Osteoblast (primary cell): ENCODE data around the gene MB21D2. TPM values are rescaled to one million over a fixed set of nuclear protein-coding genes. Genes with fewer than 3 reads are reported as not detected.

Experiments used
- DNase-seq: peaks from one replicate; pipeline ENCODE4 v3.0.0; 2011; ENCODE audit warnings: low spot score, mixed read lengths; ENCODE audit not compliant: insufficient read length; ENCODE audit errors: missing footprints
- H2AFZ ChIP-seq: 2 replicates; pipeline ENCODE4 v1.6.0; 2011; ENCODE audit warnings: mild to moderate bottlenecking, low read length
- H3K27ac ChIP-seq: 2 replicates; pipeline ENCODE4 v1.5.1; 2011; ENCODE audit warnings: mild to moderate bottlenecking, low read depth, low read length, moderate library complexity
- H3K27me3 ChIP-seq: 2 replicates; pipeline ENCODE4 v1.6.0; 2012; ENCODE audit warnings: mild to moderate bottlenecking, control low read depth, inconsistent platforms, low read length, moderate library complexity; ENCODE audit not compliant: insufficient read depth
- H3K36me3 ChIP-seq: 2 replicates; pipeline ENCODE4 v1.5.1; 2011; ENCODE audit warnings: mild to moderate bottlenecking, low read length, control low read depth, moderate library complexity; ENCODE audit not compliant: insufficient read depth
- H3K4me1 ChIP-seq: 2 replicates; pipeline ENCODE4 v1.5.1; 2011; ENCODE audit warnings: mild to moderate bottlenecking, low read length, control low read depth, moderate library complexity; ENCODE audit not compliant: insufficient read depth
- H3K4me2 ChIP-seq: 2 replicates; pipeline ENCODE4 v1.6.0; 2011; ENCODE audit warnings: mild to moderate bottlenecking, low read length; ENCODE audit not compliant: insufficient read depth
- H3K4me3 ChIP-seq: fragments of 200-600 bp; sonication (generic); 3 replicates; pipeline ENCODE4 v1.5.1; 2012; ENCODE audit warnings: mild to moderate bottlenecking, low read length, inconsistent platforms; ENCODE audit not compliant: insufficient read depth
- H3K79me2 ChIP-seq: 2 replicates; pipeline ENCODE4 v1.6.0; 2012; ENCODE audit warnings: mild to moderate bottlenecking, low read length, control low read depth, inconsistent platforms; ENCODE audit not compliant: insufficient read depth
- H3K9me3 ChIP-seq: 2 replicates; pipeline ENCODE4 v1.5.1; 2011; ENCODE audit warnings: low read depth, low read length, control low read depth
- H4K20me1 ChIP-seq: 2 replicates; pipeline ENCODE4 v1.6.0; 2012; ENCODE audit warnings: mild to moderate bottlenecking, low read length, control low read depth; ENCODE audit not compliant: insufficient read depth
- total RNA-seq: library from RNA; depleted of rRNA; stranded (reverse); fragments of >200 nt; gene quantifications from 2 replicates; pipeline ENCODE4 v1.2.3, GENCODE V29; 2012
- TF ChIP-seq, protein P1 (sequence below): IDR thresholded peaks from 2 replicates; pipeline ENCODE4 v1.5.1; 2011; ENCODE audit warnings: mild to moderate bottlenecking, low read depth, low read length, moderate library complexity; ENCODE audit errors: extremely low read depth

Gene MB21D2
- total RNA-seq, 1 donor, result 6.5 TPM

DNA sequence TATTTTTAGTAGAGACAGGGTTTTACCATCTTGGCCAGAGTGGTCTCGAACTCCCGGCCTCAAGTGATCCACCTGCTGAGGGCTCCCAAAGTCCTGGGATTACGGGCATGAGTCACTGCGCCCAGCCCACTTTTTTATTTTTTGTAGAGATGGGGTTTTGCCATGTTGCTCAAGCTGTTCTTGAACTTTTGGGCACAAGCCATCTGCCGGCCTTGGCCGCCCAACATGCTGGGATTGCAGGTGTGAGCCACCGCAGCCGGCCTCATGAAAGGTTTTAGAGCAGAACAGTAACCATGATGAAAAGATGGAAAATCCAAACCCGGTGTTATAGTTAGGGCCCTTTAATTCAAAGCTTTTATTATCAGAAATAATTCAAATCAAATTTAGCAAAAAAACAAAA lies 15.6 kb upstream of the MB21D2 start:
- H3K4me1 ChIP-seq, result peaks cover 9% of the 10 kb centered on the region
- TF ChIP-seq, protein P1, sequence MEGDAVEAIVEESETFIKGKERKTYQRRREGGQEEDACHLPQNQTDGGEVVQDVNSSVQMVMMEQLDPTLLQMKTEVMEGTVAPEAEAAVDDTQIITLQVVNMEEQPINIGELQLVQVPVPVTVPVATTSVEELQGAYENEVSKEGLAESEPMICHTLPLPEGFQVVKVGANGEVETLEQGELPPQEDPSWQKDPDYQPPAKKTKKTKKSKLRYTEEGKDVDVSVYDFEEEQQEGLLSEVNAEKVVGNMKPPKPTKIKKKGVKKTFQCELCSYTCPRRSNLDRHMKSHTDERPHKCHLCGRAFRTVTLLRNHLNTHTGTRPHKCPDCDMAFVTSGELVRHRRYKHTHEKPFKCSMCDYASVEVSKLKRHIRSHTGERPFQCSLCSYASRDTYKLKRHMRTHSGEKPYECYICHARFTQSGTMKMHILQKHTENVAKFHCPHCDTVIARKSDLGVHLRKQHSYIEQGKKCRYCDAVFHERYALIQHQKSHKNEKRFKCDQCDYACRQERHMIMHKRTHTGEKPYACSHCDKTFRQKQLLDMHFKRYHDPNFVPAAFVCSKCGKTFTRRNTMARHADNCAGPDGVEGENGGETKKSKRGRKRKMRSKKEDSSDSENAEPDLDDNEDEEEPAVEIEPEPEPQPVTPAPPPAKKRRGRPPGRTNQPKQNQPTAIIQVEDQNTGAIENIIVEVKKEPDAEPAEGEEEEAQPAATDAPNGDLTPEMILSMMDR, result no peak
- H3K36me3 ChIP-seq, result no peaks in the 10 kb centered on the region
- H3K4me2 ChIP-seq, result no peak overlapping the region
- H3K9me3 ChIP-seq, result no peaks in the 10 kb centered on the region
- no peaks in the 10 kb centered on the region for H3K79me2 ChIP-seq
- no peak overlapping the region for H3K27ac ChIP-seq
- DNase-seq, result no peak
- no peak overlapping the region for H3K4me3 ChIP-seq
- H4K20me1 ChIP-seq, result no peaks in the 10 kb centered on the region
- H3K27me3 ChIP-seq, result no peaks in the 10 kb centered on the region
- no peak overlapping the region for H2AFZ ChIP-seq

DNA sequence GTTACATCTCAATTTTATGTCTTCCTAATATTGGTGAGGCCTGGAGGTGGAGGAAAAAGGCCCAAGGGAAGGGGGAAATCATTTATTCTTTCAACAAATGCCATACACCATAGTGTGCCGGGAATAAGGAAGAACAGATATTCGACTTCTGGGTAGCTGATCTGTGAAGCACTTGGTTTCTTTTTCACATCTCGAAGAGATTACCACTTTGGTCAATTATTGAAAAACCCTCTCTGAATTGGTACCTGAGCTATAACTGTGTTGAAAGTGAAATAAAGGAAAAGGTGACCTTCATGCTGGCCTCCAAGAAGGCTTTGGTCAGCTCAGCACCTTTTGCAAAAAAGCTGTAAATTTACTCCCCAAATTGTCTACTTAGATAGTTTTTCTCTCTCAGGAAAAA lies 14.2 kb upstream of the MB21D2 start:
- Histone ChIP-seq H3K27me3 (no peaks in the 10 kb centered on the region), H3K4me2 (no peak overlapping the region), H3K36me3 (no peaks in the 10 kb centered on the region), H3K27ac (no peak overlapping the region), H3K4me3 (no peak overlapping the region), H3K79me2 (no peaks in the 10 kb centered on the region), H2AFZ (no peak overlapping the region), H3K4me1 (peaks cover 9% of the 10 kb centered on the region), H4K20me1 (no peaks in the 10 kb centered on the region), H3K9me3 (no peaks in the 10 kb centered on the region)
- DNase-seq, result peak; percentile 37
- TF ChIP-seq, protein P1, result no peak

DNA sequence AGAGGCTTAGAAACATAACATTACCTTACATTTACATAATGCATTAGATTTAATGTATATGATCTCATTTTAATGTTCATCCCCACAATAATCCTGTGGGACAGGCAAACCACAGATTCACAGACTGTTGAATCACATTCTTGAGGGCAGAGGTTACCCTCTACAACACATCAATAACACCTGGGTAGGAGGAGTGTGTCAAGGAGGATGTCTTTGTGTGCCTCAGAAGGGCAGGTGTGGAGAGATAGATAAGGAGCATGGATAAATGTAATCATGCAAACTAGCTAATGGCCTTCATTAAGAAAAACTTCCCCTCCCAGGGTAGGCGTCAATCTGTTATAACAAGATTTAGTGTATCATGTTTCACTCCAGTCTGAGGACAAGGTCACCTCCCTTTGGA lies 12.9 kb upstream of the MB21D2 start:
- Histone ChIP-seq H3K27ac (no peak overlapping the region), H3K4me3 (no peak overlapping the region), H3K4me1 (peaks cover 9% of the 10 kb centered on the region), H3K27me3 (no peaks in the 10 kb centered on the region), H4K20me1 (no peaks in the 10 kb centered on the region), H3K9me3 (no peaks in the 10 kb centered on the region), H3K79me2 (no peaks in the 10 kb centered on the region), H3K36me3 (no peaks in the 10 kb centered on the region), H2AFZ (no peak overlapping the region), H3K4me2 (no peak overlapping the region)
- DNase-seq, result no peak
- TF ChIP-seq, protein P1, result no peak

DNA sequence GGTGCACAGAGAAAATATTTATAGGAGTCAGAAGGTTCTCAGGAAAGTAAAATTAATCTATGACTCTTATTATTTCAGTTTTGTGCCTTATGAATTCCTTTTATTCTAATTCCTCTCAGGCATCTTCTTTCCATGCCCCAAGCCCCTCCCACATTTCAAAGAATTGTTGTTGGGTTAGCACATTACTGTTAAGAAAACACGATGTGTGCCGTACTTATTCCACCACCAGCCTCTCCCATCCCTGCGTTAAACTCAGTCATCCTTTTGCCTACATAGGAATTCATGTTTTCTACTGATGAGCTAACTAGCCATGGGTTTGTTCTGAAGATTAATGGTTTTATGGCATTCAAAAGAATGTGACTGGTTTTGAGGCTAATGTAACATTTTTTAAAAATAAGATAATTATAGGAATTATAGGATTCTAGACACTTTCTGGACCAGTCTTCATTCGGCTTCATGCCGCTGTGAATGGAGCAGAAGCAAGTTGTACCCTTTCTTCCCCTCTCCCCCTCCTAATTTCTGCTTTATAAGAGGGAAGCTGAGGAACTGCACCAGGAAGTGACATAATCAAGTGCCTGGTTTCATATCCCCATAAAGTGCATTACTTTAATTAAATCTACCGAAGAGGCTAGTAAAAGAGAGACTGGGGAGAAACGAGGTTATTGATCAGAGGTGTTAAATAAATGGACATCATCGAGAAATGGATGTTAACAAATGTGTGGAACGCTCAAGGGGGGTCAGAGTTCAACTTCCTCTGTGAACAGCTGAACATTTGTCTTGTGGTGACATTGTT lies 12.3 kb upstream of the MB21D2 start:
- H3K4me3 ChIP-seq, result no peak overlapping the region
- H3K79me2 ChIP-seq, result no peaks in the 10 kb centered on the region
- H3K27me3 ChIP-seq, result no peaks in the 10 kb centered on the region
- H3K4me1 ChIP-seq, result peaks cover 9% of the 10 kb centered on the region
- H4K20me1 ChIP-seq, result no peaks in the 10 kb centered on the region
- peak; percentile 73 for DNase-seq
- no peaks in the 10 kb centered on the region for H3K36me3 ChIP-seq
- H3K4me2 ChIP-seq, result no peak overlapping the region
- no peak overlapping the region for H3K27ac ChIP-seq
- H3K9me3 ChIP-seq, result no peaks in the 10 kb centered on the region
- no peak overlapping the region for H2AFZ ChIP-seq
- TF ChIP-seq, protein P1, result no peak
